HepG2 (cell line): ENCODE measurements around the gene ZNF230. TPM values are rescaled to one million over a fixed set of nuclear protein-coding genes. Genes with fewer than 3 reads are reported as not detected.

Source experiments
- ATAC-seq: fragments of 200-7000 bp; cut with Tn5 transposase; 3 replicates; pipeline ENCODE4 v1.9.1; 2020; ENCODE audit warnings: mild to moderate bottlenecking, moderate library complexity
- BruUV-seq: library from RNA; stranded (reverse); fragments of 400-500 nt; replicated peaks from 2 replicates; lab custom pipeline; 2021; lab: Mats Ljungman, UMichigan
- CTCF ChIA-PET: fragments of 300-600 bp; formaldehyde crosslinking; extraction: SDS; loops from one replicate; lab custom pipeline; 2021; ENCODE audit warnings: low total read pairs, inconsistent platforms, low intra/inter-chr PET ratio; lab: Yijun Ruan, JAX
- POLR2A ChIA-PET: fragments of 350-600 bp; sonication (Branson Sonifier 250); formaldehyde crosslinking; loops from one replicate; lab custom pipeline; 2020; ENCODE audit warnings: antibody characterized with exemption, inconsistent platforms; lab: Yijun Ruan, JAX
- DNase-seq: peaks from one replicate; pipeline ENCODE4 v3.0.0-alpha.2; 2015; ENCODE audit warnings: low spot score
- FAIRE-seq: peaks from 3 replicates; lab custom pipeline; 2011; peaks lifted over from hg19 to GRCh38; lab: Jason Lieb, UNC
- H2AFZ ChIP-seq: one replicate; pipeline ENCODE4 v1.6.1; 2011; ENCODE audit warnings: low read length, inconsistent platforms
- H3K27ac ChIP-seq: fragments of 300-600 bp; 3 replicates; pipeline ENCODE4 v1.8.0; 2011; ENCODE audit warnings: mixed run types, mild to moderate bottlenecking, mixed read lengths, low read length, inconsistent platforms; ENCODE audit not compliant: insufficient read depth; ENCODE audit errors: extremely low read length
- H3K27me3 ChIP-seq, 2 experiments: fragments of 200-600 bp in 1 of 2; 2 replicates in 1 of 2; 3 replicates in 1 of 2; pipeline versions ENCODE4 v1.6.0 to v1.8.0; 2011; ENCODE audit warnings: low read length in 2 of 2, mild to moderate bottlenecking in 2 of 2, moderate library complexity in 2 of 2, inconsistent platforms in 1 of 2; ENCODE audit not compliant: insufficient read depth in 2 of 2, control insufficient read depth in 1 of 2
- H3K36me3 ChIP-seq, 2 experiments: fragments of 200-600 bp in 1 of 2; replicated peaks in 1 of 2; 2 replicates in 1 of 2; 3 replicates in 1 of 2; pipeline versions ENCODE4 v1.5.1 to v1.8.0; 2011; ENCODE audit warnings: low read length in 2 of 2, inconsistent platforms in 1 of 2; ENCODE audit not compliant: insufficient read depth in 2 of 2, control insufficient read depth in 1 of 2
- H3K4me1 ChIP-seq: 2 replicates; pipeline ENCODE4 v1.5.1; 2012; ENCODE audit warnings: low read length, inconsistent platforms; ENCODE audit not compliant: insufficient read depth
- H3K4me2 ChIP-seq: 2 replicates; pipeline ENCODE4 v1.6.0; 2011; ENCODE audit warnings: low read depth, low read length, inconsistent platforms
- H3K4me3 ChIP-seq, 3 experiments: fragments of 200-600 bp in 1 of 3; sonication (generic), shearing (Covaris generic) in 1 of 3; replicated peaks in 1 of 3; 2 replicates each; pipeline ENCODE4 v1.5.1; 2011 to 2016; ENCODE audit warnings: low read length in 3 of 3, inconsistent platforms in 2 of 3, low read depth in 2 of 3, mild to moderate bottlenecking in 2 of 3, control low read depth in 1 of 3, mixed read lengths in 1 of 3; ENCODE audit not compliant: insufficient read depth in 1 of 3
- H3K79me2 ChIP-seq: one replicate; pipeline ENCODE4 v1.6.1; 2011; ENCODE audit warnings: low read length, inconsistent platforms; ENCODE audit not compliant: insufficient read depth
- H3K9ac ChIP-seq: 2 replicates; pipeline ENCODE4 v1.6.0; 2011; ENCODE audit warnings: mild to moderate bottlenecking, low read depth, low read length, inconsistent platforms; ENCODE audit not compliant: insufficient read depth
- H3K9me3 ChIP-seq: 2 replicates; pipeline ENCODE4 v1.5.1; 2012; ENCODE audit warnings: mild to moderate bottlenecking, low read length
- H4K20me1 ChIP-seq: 2 replicates; pipeline ENCODE4 v1.6.0; 2011; ENCODE audit warnings: inconsistent platforms, mild to moderate bottlenecking, low read length, moderate library complexity; ENCODE audit not compliant: insufficient read depth
- DR1 ChIP-seq: sonication (generic); formaldehyde crosslinking; IDR thresholded peaks from 2 replicates; pipeline ENCODE4 v1.8.0; 2021; ENCODE audit warnings: mild to moderate bottlenecking, missing genetic modification reagents, inconsistent platforms
- FIP1L1 ChIP-seq: fragments of 200-400 bp; formaldehyde crosslinking; IDR thresholded peaks from 2 replicates; pipeline ENCODE4 v1.6.1; 2018; ENCODE audit warnings: low read depth, mild to moderate bottlenecking, low read length, moderate library complexity, borderline replicate concordance; ENCODE audit not compliant: insufficient read depth
- ZIK1 ChIP-seq: sonication (generic); formaldehyde crosslinking; IDR thresholded peaks from 2 replicates; pipeline ENCODE4 v1.5.0; 2020; ENCODE audit warnings: mild to moderate bottlenecking, low read depth, missing genetic modification reagents, borderline replicate concordance
- ZNF263 ChIP-seq: sonication (generic); formaldehyde crosslinking; IDR thresholded peaks from 2 replicates; pipeline ENCODE4 v1.4.0; 2020; ENCODE audit warnings: missing genetic modification reagents
- WGBS: methylation state at CpG from one replicate; pipeline ENCODE4 v1.1.6; 2017; ENCODE audit warnings: low lambda C conversion rate; 5-methylcytosine and 5-hydroxymethylcytosine counted together
- in situ Hi-C: cut with HindIII; loops from 2 replicates; pipeline ENCODE4 v1.10.0; 2017; ENCODE audit warnings: low pct_unique_long_range_greater_than_20kb; ENCODE audit not compliant: extremely low pct_ligation_motif_present
- intact Hi-C: fragments of 100-400 bp; cut with micrococcal nuclease; formaldehyde crosslinking; loops from one replicate; pipeline ENCODE4 v1.10.0; 2022; ENCODE audit not compliant: unreplicated experiment
- polyA plus RNA-seq, 8 experiments: library from polyadenylated mRNA; depleted of rRNA in 3 of 8; stranded (reverse) in 7 of 8; unstranded in 1 of 8; fragments of >200 nt; fragmentation: Illumina TruSeq in 4 of 8; extraction: Trizol in 4 of 8; gene quantifications; 2 replicates each; pipeline versions ENCODE4 v1.2.1 to v1.2.3, GENCODE V29; 2011 to 2016; ENCODE audit warnings: low read depth in 4 of 8, missing spikeins in 1 of 8, mixed read lengths in 1 of 8; ENCODE audit not compliant: insufficient read depth in 1 of 8
- total RNA-seq, 5 experiments: library from RNA; depleted of rRNA; stranded (reverse); fragments of >200 nt; fragmentation: Illumina TruSeq; extraction: Trizol; gene quantifications; 2 replicates each; pipeline ENCODE4 v1.2.3, GENCODE V29; 2016; ENCODE audit warnings: low read depth in 1 of 5
- TF ChIP-seq, protein P1 (sequence below): sonication (generic); formaldehyde crosslinking; IDR thresholded peaks from 2 replicates; pipeline ENCODE4 v1.5.0; 2020; ENCODE audit warnings: missing genetic modification reagents
- TF ChIP-seq, protein P2 (sequence below): sonication (generic); formaldehyde crosslinking; IDR thresholded peaks from 2 replicates; pipeline ENCODE4 v1.8.0; 2022; ENCODE audit warnings: missing genetic modification reagents, mild to moderate bottlenecking, moderate library complexity, borderline replicate concordance

ZNF230 gene
- total and polyA plus RNA-seq, 2 of the 13 experiments (the other 11 are each of a cell fraction or from before 2014, with no cell fraction given) = 2.4 to 5.5 TPM

DNA sequence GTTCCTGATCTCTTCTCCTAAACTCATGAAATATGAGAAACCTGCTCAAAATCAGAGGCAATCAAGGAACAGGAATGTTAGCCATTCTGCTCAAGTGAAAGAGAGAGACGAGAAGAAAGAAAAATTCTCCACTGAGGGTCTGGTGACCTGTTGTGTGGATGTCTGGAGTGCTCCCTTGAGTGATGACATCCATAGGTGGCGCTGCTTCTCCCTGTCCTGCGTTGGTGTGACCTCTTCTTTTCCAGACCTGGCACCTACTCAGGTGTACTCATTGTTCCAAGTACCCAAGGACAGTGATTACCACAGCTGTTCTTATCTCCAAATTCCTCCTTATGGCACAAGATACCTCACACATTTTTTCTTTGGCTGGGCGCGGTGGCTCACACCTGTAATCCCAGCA, 53.1 kb downstream of the ZNF230 start:
- no peak for FAIRE-seq
- H3K9ac ChIP-seq = no peak overlapping the region
- ATAC-seq = no peak
- no peak for DNase-seq
- no peak overlapping the region for H3K4me2 ChIP-seq
- ChIA-PET CTCF (no interaction called here), POLR2A (no interaction called here)
- H2AFZ ChIP-seq = no peak overlapping the region
- H3K4me1 ChIP-seq = peaks cover 31% of the 10 kb centered on the region
- no TSS peak for BruUV-seq
- intact Hi-C loops = no loop called here
- H3K79me2 ChIP-seq = peaks cover 4% of the 10 kb centered on the region
- H3K27ac ChIP-seq = no peak overlapping the region
- H3K36me3 ChIP-seq = peaks cover 13 to 40% of the 10 kb centered on the region in 2 experiments; a peak in 4 of 5 replicates
- WGBS = 91% methylated on average over 5 of the region's 5 CpGs
- TF ChIP-seq, protein P1, sequence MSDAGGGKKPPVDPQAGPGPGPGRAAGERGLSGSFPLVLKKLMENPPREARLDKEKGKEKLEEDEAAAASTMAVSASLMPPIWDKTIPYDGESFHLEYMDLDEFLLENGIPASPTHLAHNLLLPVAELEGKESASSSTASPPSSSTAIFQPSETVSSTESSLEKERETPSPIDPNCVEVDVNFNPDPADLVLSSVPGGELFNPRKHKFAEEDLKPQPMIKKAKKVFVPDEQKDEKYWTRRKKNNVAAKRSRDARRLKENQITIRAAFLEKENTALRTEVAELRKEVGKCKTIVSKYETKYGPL = no peak
- TF ChIP-seq ZNF263 (CRISPR knock-in tag) (peak; percentile 51; the same call in 1 of the 2 replicates), DR1 (CRISPR knock-in tag) (no peak), FIP1L1 (no peak)
- TF ChIP-seq, all 625 proteins: peak for 1
- no peaks in the 10 kb centered on the region for H3K9me3 ChIP-seq
- no peaks in the 10 kb centered on the region for H4K20me1 ChIP-seq
- in situ Hi-C loops = no loop called here
- no peaks in the 10 kb centered on the region; a peak in 1 of 5 replicates for H3K27me3 ChIP-seq
- no peak overlapping the region for H3K4me3 ChIP-seq

DNA sequence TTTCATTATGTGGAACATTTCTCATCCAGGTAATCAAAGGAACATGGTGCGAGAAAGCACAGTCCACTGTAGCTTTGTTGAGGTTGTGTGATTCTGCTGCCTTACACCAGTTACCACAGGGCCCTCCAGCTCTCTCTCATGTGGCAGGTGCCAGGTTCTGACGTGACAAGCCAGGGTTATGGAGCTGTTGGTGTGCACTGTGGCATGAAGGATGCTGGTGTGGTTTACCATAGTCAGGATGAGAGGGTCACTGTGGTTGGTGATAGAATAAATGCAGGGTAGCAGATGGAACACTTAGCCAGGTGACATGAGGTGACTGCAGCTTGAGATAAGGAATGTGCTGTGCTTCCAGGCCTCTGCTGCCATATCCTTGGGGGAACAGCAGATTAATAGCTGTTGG, 56.5 kb downstream of the ZNF230 start:
- in situ Hi-C loops (no loop called here), intact Hi-C loops (no loop called here)

More for the DNA sequence above, 56.5 kb downstream of the ZNF230 start:
- no peak for FAIRE-seq
- Histone ChIP-seq H4K20me1 (no peaks in the 10 kb centered on the region), H3K36me3 (peaks cover 22 to 64% of the 10 kb centered on the region in 2 experiments; a peak in 4 of 5 replicates), H3K79me2 (no peaks in the 10 kb centered on the region), H2AFZ (no peak overlapping the region), H3K27ac (no peak overlapping the region), H3K4me1 (peaks cover 4% of the 10 kb centered on the region; the same call in 1 of the 2 replicates), H3K4me2 (no peak overlapping the region), H3K4me3 (no peak overlapping the region), H3K9ac (no peak overlapping the region), H3K9me3 (no peaks in the 10 kb centered on the region), H3K27me3 (no peaks in the 10 kb centered on the region)
- DNase-seq = no peak
- CTCF ChIA-PET = no interaction called here
- no TSS peak for BruUV-seq
- TF ChIP-seq, protein P2, sequence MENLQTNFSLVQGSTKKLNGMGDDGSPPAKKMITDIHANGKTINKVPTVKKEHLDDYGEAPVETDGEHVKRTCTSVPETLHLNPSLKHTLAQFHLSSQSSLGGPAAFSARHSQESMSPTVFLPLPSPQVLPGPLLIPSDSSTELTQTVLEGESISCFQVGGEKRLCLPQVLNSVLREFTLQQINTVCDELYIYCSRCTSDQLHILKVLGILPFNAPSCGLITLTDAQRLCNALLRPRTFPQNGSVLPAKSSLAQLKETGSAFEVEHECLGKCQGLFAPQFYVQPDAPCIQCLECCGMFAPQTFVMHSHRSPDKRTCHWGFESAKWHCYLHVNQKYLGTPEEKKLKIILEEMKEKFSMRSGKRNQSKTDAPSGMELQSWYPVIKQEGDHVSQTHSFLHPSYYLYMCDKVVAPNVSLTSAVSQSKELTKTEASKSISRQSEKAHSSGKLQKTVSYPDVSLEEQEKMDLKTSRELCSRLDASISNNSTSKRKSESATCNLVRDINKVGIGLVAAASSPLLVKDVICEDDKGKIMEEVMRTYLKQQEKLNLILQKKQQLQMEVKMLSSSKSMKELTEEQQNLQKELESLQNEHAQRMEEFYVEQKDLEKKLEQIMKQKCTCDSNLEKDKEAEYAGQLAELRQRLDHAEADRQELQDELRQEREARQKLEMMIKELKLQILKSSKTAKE (CRISPR knock-in tag) = peak; percentile 25; the same call in 1 of the 2 replicates
- TF ChIP-seq ZIK1 = no peak
- 95% methylated on average over 2 of the region's 2 CpGs for WGBS
- no peak for ATAC-seq
- POLR2A ChIA-PET = no interaction called here
